ENCODE data around the gene BCAN.

DNA sequence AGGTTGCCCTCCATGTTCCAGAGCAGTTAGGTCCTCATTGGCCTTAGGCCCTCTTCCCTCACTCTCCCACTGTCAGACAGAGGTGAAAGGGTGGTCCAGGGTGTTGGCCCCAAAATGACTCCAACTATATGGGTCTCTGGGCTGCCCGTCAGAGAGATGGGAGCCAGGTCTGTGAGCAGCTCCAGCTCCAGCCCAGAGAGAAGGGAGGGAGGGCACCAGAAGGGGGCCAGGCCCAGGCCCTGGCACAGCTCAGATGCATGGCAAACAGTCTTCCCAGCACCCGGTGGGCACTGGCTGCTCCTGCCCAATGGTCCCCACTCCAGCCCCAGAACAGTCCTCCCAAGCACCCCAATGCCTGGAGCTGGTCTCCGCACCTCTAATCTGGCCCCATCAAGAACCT lies 2.2 kb downstream of the BCAN start:
- TF ChIP-seq, protein P1, sequence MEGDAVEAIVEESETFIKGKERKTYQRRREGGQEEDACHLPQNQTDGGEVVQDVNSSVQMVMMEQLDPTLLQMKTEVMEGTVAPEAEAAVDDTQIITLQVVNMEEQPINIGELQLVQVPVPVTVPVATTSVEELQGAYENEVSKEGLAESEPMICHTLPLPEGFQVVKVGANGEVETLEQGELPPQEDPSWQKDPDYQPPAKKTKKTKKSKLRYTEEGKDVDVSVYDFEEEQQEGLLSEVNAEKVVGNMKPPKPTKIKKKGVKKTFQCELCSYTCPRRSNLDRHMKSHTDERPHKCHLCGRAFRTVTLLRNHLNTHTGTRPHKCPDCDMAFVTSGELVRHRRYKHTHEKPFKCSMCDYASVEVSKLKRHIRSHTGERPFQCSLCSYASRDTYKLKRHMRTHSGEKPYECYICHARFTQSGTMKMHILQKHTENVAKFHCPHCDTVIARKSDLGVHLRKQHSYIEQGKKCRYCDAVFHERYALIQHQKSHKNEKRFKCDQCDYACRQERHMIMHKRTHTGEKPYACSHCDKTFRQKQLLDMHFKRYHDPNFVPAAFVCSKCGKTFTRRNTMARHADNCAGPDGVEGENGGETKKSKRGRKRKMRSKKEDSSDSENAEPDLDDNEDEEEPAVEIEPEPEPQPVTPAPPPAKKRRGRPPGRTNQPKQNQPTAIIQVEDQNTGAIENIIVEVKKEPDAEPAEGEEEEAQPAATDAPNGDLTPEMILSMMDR (conservative IDR thresholded peaks at IDR 0.05; ENCODE audit: low read depth in 2 of 2) = no peak
- TF ChIP-seq POLR2AphosphoS5 (IDR thresholded peaks at IDR 0.05; ENCODE audit: low read depth) (no peak), EZH2phosphoT487 (IDR thresholded peaks at IDR 0.05; ENCODE audit: unreplicated experiment) (no peak), EZH2 (IDR thresholded peaks at IDR 0.05; ENCODE audit: low read depth, unreplicated experiment) (no peak), CREB1 (CRISPR knock-in tag; IDR thresholded peaks at IDR 0.05; ENCODE audit: low read depth) (no peak), JUNB (IDR thresholded peaks at IDR 0.05; ENCODE audit: unreplicated experiment) (no peak), STAT1 (IDR thresholded peaks at IDR 0.05; ENCODE audit: unreplicated experiment) (no peak), ZNF114 (CRISPR knock-in tag; IDR thresholded peaks at IDR 0.05) (no peak), NANOG (IDR thresholded peaks at IDR 0.05; ENCODE audit: borderline replicate concordance) (no peak), ZNF331 (CRISPR knock-in tag; IDR thresholded peaks at IDR 0.05; ENCODE audit: low read depth) (no peak)
- TF ChIP-seq, protein P2, sequence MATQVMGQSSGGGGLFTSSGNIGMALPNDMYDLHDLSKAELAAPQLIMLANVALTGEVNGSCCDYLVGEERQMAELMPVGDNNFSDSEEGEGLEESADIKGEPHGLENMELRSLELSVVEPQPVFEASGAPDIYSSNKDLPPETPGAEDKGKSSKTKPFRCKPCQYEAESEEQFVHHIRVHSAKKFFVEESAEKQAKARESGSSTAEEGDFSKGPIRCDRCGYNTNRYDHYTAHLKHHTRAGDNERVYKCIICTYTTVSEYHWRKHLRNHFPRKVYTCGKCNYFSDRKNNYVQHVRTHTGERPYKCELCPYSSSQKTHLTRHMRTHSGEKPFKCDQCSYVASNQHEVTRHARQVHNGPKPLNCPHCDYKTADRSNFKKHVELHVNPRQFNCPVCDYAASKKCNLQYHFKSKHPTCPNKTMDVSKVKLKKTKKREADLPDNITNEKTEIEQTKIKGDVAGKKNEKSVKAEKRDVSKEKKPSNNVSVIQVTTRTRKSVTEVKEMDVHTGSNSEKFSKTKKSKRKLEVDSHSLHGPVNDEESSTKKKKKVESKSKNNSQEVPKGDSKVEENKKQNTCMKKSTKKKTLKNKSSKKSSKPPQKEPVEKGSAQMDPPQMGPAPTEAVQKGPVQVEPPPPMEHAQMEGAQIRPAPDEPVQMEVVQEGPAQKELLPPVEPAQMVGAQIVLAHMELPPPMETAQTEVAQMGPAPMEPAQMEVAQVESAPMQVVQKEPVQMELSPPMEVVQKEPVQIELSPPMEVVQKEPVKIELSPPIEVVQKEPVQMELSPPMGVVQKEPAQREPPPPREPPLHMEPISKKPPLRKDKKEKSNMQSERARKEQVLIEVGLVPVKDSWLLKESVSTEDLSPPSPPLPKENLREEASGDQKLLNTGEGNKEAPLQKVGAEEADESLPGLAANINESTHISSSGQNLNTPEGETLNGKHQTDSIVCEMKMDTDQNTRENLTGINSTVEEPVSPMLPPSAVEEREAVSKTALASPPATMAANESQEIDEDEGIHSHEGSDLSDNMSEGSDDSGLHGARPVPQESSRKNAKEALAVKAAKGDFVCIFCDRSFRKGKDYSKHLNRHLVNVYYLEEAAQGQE (IDR thresholded peaks at IDR 0.05; ENCODE audit: unreplicated experiment) = no peak
- TF ChIP-seq, protein P3, sequence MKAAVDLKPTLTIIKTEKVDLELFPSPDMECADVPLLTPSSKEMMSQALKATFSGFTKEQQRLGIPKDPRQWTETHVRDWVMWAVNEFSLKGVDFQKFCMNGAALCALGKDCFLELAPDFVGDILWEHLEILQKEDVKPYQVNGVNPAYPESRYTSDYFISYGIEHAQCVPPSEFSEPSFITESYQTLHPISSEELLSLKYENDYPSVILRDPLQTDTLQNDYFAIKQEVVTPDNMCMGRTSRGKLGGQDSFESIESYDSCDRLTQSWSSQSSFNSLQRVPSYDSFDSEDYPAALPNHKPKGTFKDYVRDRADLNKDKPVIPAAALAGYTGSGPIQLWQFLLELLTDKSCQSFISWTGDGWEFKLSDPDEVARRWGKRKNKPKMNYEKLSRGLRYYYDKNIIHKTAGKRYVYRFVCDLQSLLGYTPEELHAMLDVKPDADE (IDR thresholded peaks at IDR 0.05) = no peak
- TF ChIP-seq, protein P4, sequence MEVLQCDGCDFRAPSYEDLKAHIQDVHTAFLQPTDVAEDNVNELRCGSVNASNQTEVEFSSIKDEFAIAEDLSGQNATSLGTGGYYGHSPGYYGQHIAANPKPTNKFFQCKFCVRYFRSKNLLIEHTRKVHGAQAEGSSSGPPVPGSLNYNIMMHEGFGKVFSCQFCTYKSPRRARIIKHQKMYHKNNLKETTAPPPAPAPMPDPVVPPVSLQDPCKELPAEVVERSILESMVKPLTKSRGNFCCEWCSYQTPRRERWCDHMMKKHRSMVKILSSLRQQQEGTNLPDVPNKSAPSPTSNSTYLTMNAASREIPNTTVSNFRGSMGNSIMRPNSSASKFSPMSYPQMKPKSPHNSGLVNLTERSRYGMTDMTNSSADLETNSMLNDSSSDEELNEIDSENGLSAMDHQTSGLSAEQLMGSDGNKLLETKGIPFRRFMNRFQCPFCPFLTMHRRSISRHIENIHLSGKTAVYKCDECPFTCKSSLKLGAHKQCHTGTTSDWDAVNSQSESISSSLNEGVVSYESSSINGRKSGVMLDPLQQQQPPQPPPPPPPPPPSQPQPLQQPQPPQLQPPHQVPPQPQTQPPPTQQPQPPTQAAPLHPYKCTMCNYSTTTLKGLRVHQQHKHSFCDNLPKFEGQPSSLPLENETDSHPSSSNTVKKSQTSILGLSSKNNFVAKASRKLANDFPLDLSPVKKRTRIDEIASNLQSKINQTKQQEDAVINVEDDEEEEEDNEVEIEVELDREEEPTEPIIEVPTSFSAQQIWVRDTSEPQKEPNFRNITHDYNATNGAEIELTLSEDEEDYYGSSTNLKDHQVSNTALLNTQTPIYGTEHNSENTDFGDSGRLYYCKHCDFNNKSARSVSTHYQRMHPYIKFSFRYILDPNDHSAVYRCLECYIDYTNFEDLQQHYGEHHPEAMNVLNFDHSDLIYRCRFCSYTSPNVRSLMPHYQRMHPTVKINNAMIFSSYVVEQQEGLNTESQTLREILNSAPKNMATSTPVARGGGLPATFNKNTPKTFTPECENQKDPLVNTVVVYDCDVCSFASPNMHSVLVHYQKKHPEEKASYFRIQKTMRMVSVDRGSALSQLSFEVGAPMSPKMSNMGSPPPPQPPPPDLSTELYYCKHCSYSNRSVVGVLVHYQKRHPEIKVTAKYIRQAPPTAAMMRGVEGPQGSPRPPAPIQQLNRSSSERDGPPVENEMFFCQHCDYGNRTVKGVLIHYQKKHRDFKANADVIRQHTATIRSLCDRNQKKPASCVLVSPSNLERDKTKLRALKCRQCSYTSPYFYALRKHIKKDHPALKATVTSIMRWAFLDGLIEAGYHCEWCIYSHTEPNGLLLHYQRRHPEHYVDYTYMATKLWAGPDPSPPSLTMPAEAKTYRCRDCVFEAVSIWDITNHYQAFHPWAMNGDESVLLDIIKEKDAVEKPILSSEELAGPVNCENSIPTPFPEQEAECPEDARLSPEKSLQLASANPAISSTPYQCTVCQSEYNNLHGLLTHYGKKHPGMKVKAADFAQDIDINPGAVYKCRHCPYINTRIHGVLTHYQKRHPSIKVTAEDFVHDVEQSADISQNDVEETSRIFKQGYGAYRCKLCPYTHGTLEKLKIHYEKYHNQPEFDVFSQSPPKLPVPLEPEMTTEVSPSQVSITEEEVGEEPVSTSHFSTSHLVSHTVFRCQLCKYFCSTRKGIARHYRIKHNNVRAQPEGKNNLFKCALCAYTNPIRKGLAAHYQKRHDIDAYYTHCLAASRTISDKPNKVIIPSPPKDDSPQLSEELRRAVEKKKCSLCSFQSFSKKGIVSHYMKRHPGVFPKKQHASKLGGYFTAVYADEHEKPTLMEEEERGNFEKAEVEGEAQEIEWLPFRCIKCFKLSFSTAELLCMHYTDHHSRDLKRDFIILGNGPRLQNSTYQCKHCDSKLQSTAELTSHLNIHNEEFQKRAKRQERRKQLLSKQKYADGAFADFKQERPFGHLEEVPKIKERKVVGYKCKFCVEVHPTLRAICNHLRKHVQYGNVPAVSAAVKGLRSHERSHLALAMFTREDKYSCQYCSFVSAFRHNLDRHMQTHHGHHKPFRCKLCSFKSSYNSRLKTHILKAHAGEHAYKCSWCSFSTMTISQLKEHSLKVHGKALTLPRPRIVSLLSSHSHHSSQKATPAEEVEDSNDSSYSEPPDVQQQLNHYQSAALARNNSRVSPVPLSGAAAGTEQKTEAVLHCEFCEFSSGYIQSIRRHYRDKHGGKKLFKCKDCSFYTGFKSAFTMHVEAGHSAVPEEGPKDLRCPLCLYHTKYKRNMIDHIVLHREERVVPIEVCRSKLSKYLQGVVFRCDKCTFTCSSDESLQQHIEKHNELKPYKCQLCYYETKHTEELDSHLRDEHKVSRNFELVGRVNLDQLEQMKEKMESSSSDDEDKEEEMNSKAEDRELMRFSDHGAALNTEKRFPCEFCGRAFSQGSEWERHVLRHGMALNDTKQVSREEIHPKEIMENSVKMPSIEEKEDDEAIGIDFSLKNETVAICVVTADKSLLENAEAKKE (CRISPR knock-in tag; IDR thresholded peaks at IDR 0.05) = no peak

All from GM23338 (cell line).